Subcutaneous abdominal adipose tissue (tissue), 5 donors: ENCODE data around the gene SERPINH1.
"Not testable (repeated sequence)": the region's sequence is repeated elsewhere in the genome, so short reads cannot be mapped to it uniquely, and the experiment has no call there.

Experiments used
- H3K27ac ChIP-seq: one replicate; pipeline ENCODE4 v1.7.0; 2013; ENCODE audit warnings: low read depth, mild to moderate bottlenecking, inconsistent platforms, low read length, moderate library complexity
- H3K27me3 ChIP-seq, 5 donors: one replicate each; pipeline ENCODE4 v1.7.0; 2013; ENCODE audit warnings: low read length in 5 of 5, inconsistent platforms in 1 of 5; ENCODE audit not compliant: control insufficient read depth in 5 of 5, insufficient read depth in 4 of 5
- H3K36me3 ChIP-seq, 5 donors: one replicate each; pipeline ENCODE4 v1.7.0; 2013; ENCODE audit warnings: low read length in 5 of 5; ENCODE audit not compliant: control insufficient read depth in 5 of 5, insufficient read depth in 5 of 5
- H3K4me1 ChIP-seq, 5 donors: one replicate each; pipeline ENCODE4 v1.7.0; 2013; ENCODE audit warnings: low read length in 5 of 5, mild to moderate bottlenecking in 3 of 5, moderate library complexity in 1 of 5; ENCODE audit not compliant: control insufficient read depth in 5 of 5, insufficient read depth in 5 of 5
- H3K4me3 ChIP-seq, 5 donors: one replicate each; pipeline ENCODE4 v1.7.0; 2013; ENCODE audit warnings: low read length in 5 of 5, low read depth in 1 of 5
- H3K9ac ChIP-seq, 5 donors: one replicate each; pipeline ENCODE4 v1.7.0; 2013; ENCODE audit warnings: low read length in 5 of 5, mild to moderate bottlenecking in 4 of 5, moderate library complexity in 3 of 5
- H3K9me3 ChIP-seq, 5 donors: one replicate each; pipeline ENCODE4 v1.7.0; 2013; ENCODE audit warnings: low read length in 5 of 5; ENCODE audit not compliant: control insufficient read depth in 5 of 5
- donor health status: healthy.
- donor health status: healthy.
- donor health status: healthy.
- donor health status: healthy.
- donor health status: healthy.

Gene SERPINH1

DNA sequence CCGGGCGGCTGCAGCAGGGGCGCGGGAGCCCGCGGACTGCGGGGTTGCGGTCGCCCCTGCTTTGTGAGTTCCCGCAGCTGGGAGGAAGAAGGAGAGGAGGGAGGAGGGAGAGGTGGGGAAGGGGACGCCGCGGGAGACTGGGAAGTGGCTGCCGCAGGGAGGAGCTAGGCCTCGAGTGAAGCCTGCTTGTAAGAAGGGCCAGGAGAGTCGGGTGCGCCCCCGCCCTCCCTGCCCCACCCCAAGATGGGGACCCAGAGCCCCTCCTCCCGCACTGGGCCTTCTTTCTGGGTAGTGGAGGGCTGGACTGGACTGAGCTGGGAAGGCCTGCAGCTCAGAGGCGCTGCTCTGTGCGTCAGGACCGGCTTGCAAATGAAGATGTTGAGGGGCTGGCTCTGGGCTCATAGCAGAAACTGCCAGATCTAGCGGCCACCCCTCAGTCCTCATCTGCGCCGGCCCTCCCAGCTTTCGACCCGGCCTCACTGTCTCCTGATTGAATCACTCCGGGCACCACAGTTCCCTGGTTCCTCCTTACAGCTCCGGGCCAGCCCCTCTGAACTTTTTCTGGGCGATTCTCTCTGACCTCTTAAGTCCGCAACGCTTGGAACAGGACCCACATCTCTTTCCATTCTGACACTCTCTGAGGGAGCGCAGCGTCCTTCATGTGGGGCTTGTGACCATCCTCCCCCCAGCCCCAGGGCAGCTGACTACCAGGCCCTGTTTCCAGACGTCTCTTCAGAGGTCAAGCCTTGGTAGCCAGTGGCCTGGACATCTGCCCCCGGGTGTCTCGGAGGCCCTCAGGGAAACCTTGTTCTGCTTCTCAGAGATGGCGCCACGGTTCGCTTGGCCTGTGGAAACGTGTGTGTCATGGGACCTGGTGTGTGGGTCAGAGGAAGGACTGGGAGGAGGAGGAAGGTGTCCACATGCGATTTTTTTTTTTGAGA is 21.9 kb downstream of the SERPINH1 start:
- H3K9ac ChIP-seq, result peak overlapping the region; percentile 26 to 83 (median 58)
- no peaks in the 10 kb centered on the region for H3K36me3 ChIP-seq
- H3K27ac ChIP-seq, result peak overlapping the region; percentile 88

GRCh38 chr11:75584659-75585292 is 22.7 kb downstream of the SERPINH1 start:
- peak overlapping the region in 1 of 5 donors; percentile 82 for H3K4me3 ChIP-seq
- not testable (repeated sequence) for H3K36me3 ChIP-seq, H3K9me3 ChIP-seq, H3K27me3 ChIP-seq
- H3K4me1 ChIP-seq, result peaks cover 0 to 34% (median 27%) of the 10 kb centered on the region in 5 donors
- peak overlapping the region in 2 of 5 donors; percentile 79 to 83 for H3K9ac ChIP-seq
- H3K27ac ChIP-seq, result peak overlapping the region; percentile 88

More for the DNA sequence above, 21.9 kb downstream of the SERPINH1 start:
- peak overlapping the region; percentile 49 to 84 (median 78) for H3K4me3 ChIP-seq
- H3K4me1 ChIP-seq, result peaks cover 0 to 34% (median 27%) of the 10 kb centered on the region in 5 donors
- H3K27me3 ChIP-seq, result no peaks in the 10 kb centered on the region
- H3K9me3 ChIP-seq, result no peaks in the 10 kb centered on the region

- H3K4me1 ChIP-seq, result peaks cover 0 to 34% (median 27%) of the 10 kb centered on the region in 5 donors
- H3K4me3 ChIP-seq, result no peak overlapping the region
- H3K9ac ChIP-seq, result no peak overlapping the region
- H3K36me3 ChIP-seq, result no peaks in the 10 kb centered on the region
- peak overlapping the region; percentile 88 for H3K27ac ChIP-seq
- H3K9me3 ChIP-seq, result no peaks in the 10 kb centered on the region
- H3K27me3 ChIP-seq, result no peaks in the 10 kb centered on the region
Observed at GRCh38 chr11:75585293-75585670, 23.2 kb downstream of the SERPINH1 start.

GRCh38 chr11:75586395-75586794 is 24.3 kb downstream of the SERPINH1 start:
- H3K4me1 ChIP-seq, result peaks cover 0 to 34% (median 27%) of the 10 kb centered on the region in 5 donors
- no peaks in the 10 kb centered on the region for H3K9me3 ChIP-seq
- H3K9ac ChIP-seq, result no peak overlapping the region
- no peaks in the 10 kb centered on the region for H3K36me3 ChIP-seq
- no peak overlapping the region for H3K4me3 ChIP-seq
- H3K27me3 ChIP-seq, result no peaks in the 10 kb centered on the region
- no peak overlapping the region for H3K27ac ChIP-seq

DNA sequence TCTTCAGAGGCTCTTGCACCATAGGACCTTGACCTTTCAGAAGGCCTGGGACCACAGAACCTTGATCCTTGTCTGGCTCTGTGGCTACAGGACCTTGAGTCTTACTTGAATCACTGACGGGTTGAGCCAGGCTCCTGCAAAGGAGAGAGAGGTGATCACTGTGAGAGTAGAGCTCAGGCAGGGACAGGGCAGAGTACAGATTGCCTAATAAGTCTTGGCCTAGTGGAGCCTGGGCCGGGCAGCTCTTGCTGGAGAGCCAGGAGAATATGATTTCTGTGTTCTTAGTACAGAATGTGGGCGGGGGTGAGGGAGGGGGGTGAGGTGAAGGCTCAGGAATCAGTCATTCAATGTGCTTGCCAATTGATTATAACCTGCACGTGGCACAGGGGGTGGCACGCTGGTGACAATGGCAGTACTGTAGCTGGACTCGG is 26.0 kb downstream of the SERPINH1 start:
- Histone ChIP-seq H3K4me1 (peaks cover 0 to 27% (median 20%) of the 10 kb centered on the region in 5 donors), H3K27me3 (no peaks in the 10 kb centered on the region), H3K9ac (no peak overlapping the region), H3K4me3 (no peak overlapping the region), H3K9me3 (no peaks in the 10 kb centered on the region), H3K27ac (no peak overlapping the region), H3K36me3 (no peaks in the 10 kb centered on the region)

GRCh38 chr11:75589051-75589450 is 27.0 kb downstream of the SERPINH1 start:
- Histone ChIP-seq H3K27ac (no peak overlapping the region), H3K4me3 (no peak overlapping the region), H3K27me3 (no peaks in the 10 kb centered on the region), H3K4me1 (peaks cover 0 to 29% (median 20%) of the 10 kb centered on the region in 5 donors), H3K9me3 (no peaks in the 10 kb centered on the region), H3K36me3 (no peaks in the 10 kb centered on the region), H3K9ac (no peak overlapping the region)

DNA sequence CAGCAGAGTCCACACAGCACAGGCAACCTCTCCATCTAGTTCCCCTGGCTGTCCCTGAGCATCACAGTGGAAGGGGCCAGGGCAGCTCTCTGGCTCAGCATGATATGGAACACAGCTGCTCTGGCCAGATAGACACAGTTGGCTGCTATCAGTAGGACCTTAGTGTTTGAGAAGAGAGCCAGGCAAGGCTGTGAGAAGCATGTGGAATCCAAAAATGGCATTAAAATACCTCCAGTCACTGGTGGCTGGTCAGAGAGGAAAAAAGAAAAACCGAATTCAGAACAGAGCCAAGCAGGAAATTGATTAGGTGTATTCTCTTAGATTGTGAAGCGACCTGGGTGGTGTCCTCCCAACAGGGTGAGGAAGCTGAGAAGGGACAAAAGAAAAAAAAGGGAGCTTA is 27.9 kb downstream of the SERPINH1 start:
- Histone ChIP-seq H3K27ac (no peak overlapping the region), H3K36me3 (no peaks in the 10 kb centered on the region), H3K9ac (no peak overlapping the region), H3K4me1 (peaks cover 0 to 20% (median 11%) of the 10 kb centered on the region in 5 donors), H3K4me3 (no peak overlapping the region), H3K27me3 (no peaks in the 10 kb centered on the region), H3K9me3 (no peaks in the 10 kb centered on the region)

DNA sequence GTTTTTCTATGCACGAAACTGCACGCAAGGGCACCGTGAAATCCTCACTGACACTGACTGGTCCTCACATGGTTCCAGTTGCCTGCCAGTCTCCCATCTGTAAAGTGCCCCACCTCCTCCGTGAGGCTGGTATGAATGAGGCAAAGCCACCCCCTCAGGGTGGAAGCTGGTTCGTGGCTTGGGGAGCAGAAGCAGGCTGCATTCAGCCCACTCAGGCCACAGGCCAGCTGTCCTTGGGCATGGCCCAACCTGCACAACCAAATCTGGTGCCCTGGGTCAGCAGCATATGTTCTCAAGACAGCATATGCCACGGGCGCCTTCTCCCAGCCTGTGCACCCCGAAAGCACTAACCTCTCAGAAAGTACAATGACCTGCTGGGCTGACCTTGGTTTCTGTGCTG is 29.3 kb downstream of the SERPINH1 start:
- Histone ChIP-seq H3K4me1 (peaks cover 0 to 17% (median 8%) of the 10 kb centered on the region in 5 donors), H3K4me3 (no peak overlapping the region), H3K9me3 (no peaks in the 10 kb centered on the region), H3K9ac (no peak overlapping the region), H3K27me3 (no peaks in the 10 kb centered on the region), H3K27ac (no peak overlapping the region), H3K36me3 (no peaks in the 10 kb centered on the region)

GRCh38 chr11:75591966-75592365 is 29.9 kb downstream of the SERPINH1 start:
- Histone ChIP-seq H3K27me3 (no peaks in the 10 kb centered on the region), H3K36me3 (no peaks in the 10 kb centered on the region), H3K9ac (no peak overlapping the region), H3K4me1 (peaks cover 0 to 17% (median 8%) of the 10 kb centered on the region in 5 donors), H3K9me3 (no peaks in the 10 kb centered on the region), H3K27ac (no peak overlapping the region), H3K4me3 (no peak overlapping the region)

DNA sequence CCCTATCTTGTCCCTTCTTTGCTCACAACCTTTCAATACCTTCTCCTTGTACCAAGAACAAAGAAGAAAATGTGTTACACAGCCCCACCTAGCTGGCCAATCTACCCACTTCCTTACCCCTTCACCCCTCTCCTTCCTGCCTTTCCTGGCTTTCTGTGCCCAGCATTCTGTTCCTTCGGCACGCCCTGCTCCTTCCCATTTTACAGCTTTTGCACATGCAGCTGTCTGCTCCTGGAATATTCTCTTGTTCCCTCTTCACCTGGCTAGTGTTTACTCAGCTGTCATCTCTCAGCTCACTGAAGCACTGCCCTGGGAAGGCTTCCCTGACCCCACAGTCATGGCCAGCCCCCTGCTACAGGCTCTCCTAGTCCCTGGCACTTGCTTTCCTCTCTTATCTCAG is 30.7 kb downstream of the SERPINH1 start:
- H3K4me1 ChIP-seq, result peaks cover 0 to 17% (median 8%) of the 10 kb centered on the region in 5 donors
- H3K27ac ChIP-seq, result no peak overlapping the region
- H3K9ac ChIP-seq, result no peak overlapping the region
- no peaks in the 10 kb centered on the region for H3K27me3 ChIP-seq
- H3K4me3 ChIP-seq, result no peak overlapping the region
- H3K9me3 ChIP-seq, result no peaks in the 10 kb centered on the region
- no peaks in the 10 kb centered on the region for H3K36me3 ChIP-seq
